K562 (cell line): ENCODE measurements around the gene RBBP7. TPM values are rescaled to one million over a fixed set of nuclear protein-coding genes. Genes with fewer than 3 reads are reported as not detected.

Experiments
- ATAC-seq: fragments of 200-7000 bp; cut with Tn5 transposase; 3 replicates; pipeline ENCODE4 v1.9.1; 2020; ENCODE audit warnings: moderate library complexity
- BruUV-seq: library from RNA; stranded (reverse); fragments of 400-500 nt; replicated peaks from 2 replicates; lab custom pipeline; 2021; lab: Mats Ljungman, UMichigan
- CTCF ChIA-PET: fragments of 300-600 bp; formaldehyde crosslinking; extraction: SDS; loops from one replicate; lab custom pipeline; 2021; ENCODE audit warnings: low intra/inter-chr PET ratio; lab: Yijun Ruan, JAX
- POLR2A ChIA-PET: fragments of 300-600, 350-650 bp; sonication (Branson Sonifier 250); formaldehyde crosslinking; extraction: SDS; loops from one replicate; lab custom pipeline; 2021; ENCODE audit warnings: antibody characterized with exemption, inconsistent platforms; lab: Yijun Ruan, JAX
- DNase-seq, 4 experiments: peaks; one replicate each; pipeline versions ENCODE4 v3.0.0 to v3.0.0-alpha.2; 2011 to 2018; ENCODE audit warnings: low spot score in 3 of 4, mixed read lengths in 3 of 4; ENCODE audit errors: extremely low read depth in 1 of 4
- FAIRE-seq: peaks from 2 replicates; lab custom pipeline; 2011; peaks lifted over from hg19 to GRCh38; lab: Jason Lieb, UNC
- H2AFZ ChIP-seq: 2 replicates; pipeline ENCODE4 v1.6.0; 2011; ENCODE audit warnings: low read depth, low read length, control low read depth, inconsistent platforms
- H3K27ac ChIP-seq: fragments of 200-600 bp; 3 replicates; pipeline ENCODE4 v1.8.0; 2011; ENCODE audit warnings: low read depth, mild to moderate bottlenecking, control low read depth, inconsistent platforms, low read length, moderate library complexity, mixed read lengths; ENCODE audit errors: extremely low read depth
- H3K27me3 ChIP-seq, 2 experiments: fragments of 300-600 bp in 1 of 2; 2 replicates in 1 of 2; 3 replicates in 1 of 2; pipeline versions ENCODE4 v1.6.0 to v1.8.0; 2011; ENCODE audit warnings: inconsistent platforms in 2 of 2, low read length in 2 of 2, mild to moderate bottlenecking in 1 of 2, mixed read lengths in 1 of 2, moderate library complexity in 1 of 2; ENCODE audit not compliant: control insufficient read depth in 2 of 2, insufficient read depth in 2 of 2
- H3K36me3 ChIP-seq: fragments of 300-600 bp; 3 replicates; pipeline ENCODE4 v1.8.0; 2011; ENCODE audit warnings: mild to moderate bottlenecking, low read length, inconsistent platforms; ENCODE audit not compliant: control insufficient read depth, insufficient read depth
- H3K4me1 ChIP-seq, 2 experiments: fragments of 200-600 bp in 1 of 2; replicated peaks in 1 of 2; 2 replicates in 1 of 2; 3 replicates in 1 of 2; pipeline versions ENCODE4 v1.5.1 to v1.8.0; 2011; ENCODE audit warnings: inconsistent platforms in 2 of 2, low read length in 2 of 2, mild to moderate bottlenecking in 1 of 2, mixed read lengths in 1 of 2, moderate library complexity in 1 of 2; ENCODE audit not compliant: control insufficient read depth in 2 of 2, insufficient read depth in 2 of 2
- H3K4me2 ChIP-seq: 2 replicates; pipeline ENCODE4 v1.6.1; 2011; ENCODE audit warnings: low read length, control low read depth, inconsistent platforms, mixed read lengths; ENCODE audit not compliant: insufficient read depth
- H3K4me3 ChIP-seq: fragments of 200-600 bp; sonication (generic), shearing (Covaris generic); 2 replicates; pipeline ENCODE4 v1.5.1; 2016; ENCODE audit warnings: control low read depth, inconsistent platforms
- H3K79me2 ChIP-seq: fragments of 200-600 bp; 3 replicates; pipeline ENCODE4 v1.8.0; 2011; ENCODE audit warnings: low read length, inconsistent platforms; ENCODE audit not compliant: control insufficient read depth, insufficient read depth
- H3K9ac ChIP-seq, 2 experiments: 2 replicates each; pipeline versions ENCODE4 v1.6.0 to v1.6.1; 2011; ENCODE audit warnings: low read depth in 2 of 2, low read length in 2 of 2, control low read depth in 1 of 2, inconsistent platforms in 1 of 2, mild to moderate bottlenecking in 1 of 2, mixed read lengths in 1 of 2; ENCODE audit not compliant: insufficient read depth in 1 of 2
- H3K9me1 ChIP-seq: one replicate; pipeline ENCODE4 v1.6.0; 2011; ENCODE audit warnings: inconsistent platforms, mild to moderate bottlenecking, low read length, moderate library complexity; ENCODE audit not compliant: control insufficient read depth, insufficient read depth
- H3K9me3 ChIP-seq: replicated peaks from 2 replicates; pipeline ENCODE4 v1.5.1; 2011; ENCODE audit warnings: low read depth, low read length, inconsistent platforms; ENCODE audit not compliant: control insufficient read depth, insufficient read depth
- H4K20me1 ChIP-seq: replicated peaks from 2 replicates; pipeline ENCODE4 v1.6.1; 2011; ENCODE audit warnings: low read length, inconsistent platforms, mixed read lengths; ENCODE audit not compliant: control insufficient read depth, insufficient read depth
- C11orf30 ChIP-seq: fragments of 450-650 bp; IDR thresholded peaks from 2 replicates; pipeline ENCODE4 v1.6.1; 2016; ENCODE audit warnings: low read depth, mild to moderate bottlenecking
- CXXC5 ChIP-seq: fragments of 250-450 bp; sonication (Bioruptor Pico); IDR thresholded peaks from 2 replicates; pipeline ENCODE4 v1.8.0; 2022; ENCODE audit warnings: inconsistent platforms, mild to moderate bottlenecking, moderate library complexity
- EHMT2 ChIP-seq: fragments of 450-650 bp; IDR thresholded peaks from 2 replicates; pipeline ENCODE4 v1.6.1; 2018; ENCODE audit warnings: antibody characterized with exemption
- KLF16 ChIP-seq: IDR thresholded peaks from 2 replicates; pipeline ENCODE4 v1.6.1; 2016; ENCODE audit warnings: antibody characterized with exemption
- MAFF ChIP-seq: IDR thresholded peaks from 2 replicates; pipeline ENCODE4 v1.6.1; 2012; ENCODE audit warnings: low read length, improper control_type of control experiment
- POLR2AphosphoS5 ChIP-seq: IDR thresholded peaks from 2 replicates; pipeline ENCODE4 v1.6.1; 2011; ENCODE audit warnings: mild to moderate bottlenecking, low read depth, low read length, moderate library complexity; ENCODE audit not compliant: control insufficient read depth, insufficient read depth
- RBM17 ChIP-seq: fragments of 200-400 bp; formaldehyde crosslinking; IDR thresholded peaks from 2 replicates; pipeline ENCODE4 v1.6.1; 2017; ENCODE audit warnings: low read depth, mild to moderate bottlenecking, low read length, borderline replicate concordance
- ZNF282 ChIP-seq: sonication (generic); formaldehyde crosslinking; IDR thresholded peaks from 2 replicates; pipeline ENCODE4 v1.8.1; 2023; ENCODE audit warnings: missing genetic modification reagents
- ZNF316 ChIP-seq: fragments of 450-650 bp; IDR thresholded peaks from 2 replicates; pipeline ENCODE4 v1.6.1; 2016
- ZNF699 ChIP-seq: fragments of 250-450 bp; sonication (Bioruptor Pico); IDR thresholded peaks from 2 replicates; pipeline ENCODE4 v1.8.0; 2021; ENCODE audit warnings: mild to moderate bottlenecking, moderate library complexity; ENCODE audit not compliant: insufficient replicate concordance
- WGBS: fragments of 100-300 bp; shearing (Covaris generic); methylation state at CpG from one replicate; pipeline ENCODE4 v1.1.6; 2016; ENCODE audit warnings: low coverage, mixed read lengths; ENCODE audit not compliant: insufficient coverage; ENCODE audit errors: missing lambda C conversion rate; 5-methylcytosine and 5-hydroxymethylcytosine counted together
- in situ Hi-C: fragments of 300-500 bp; cut with MboI; formaldehyde crosslinking; loops from 4 replicates; pipeline ENCODE4 v1.15.0; 2018; ENCODE audit warnings: inconsistent platforms, mixed read lengths
- intact Hi-C: fragments of 100-400 bp; cut with micrococcal nuclease; formaldehyde crosslinking; loops from 2 replicates; pipeline ENCODE4 v1.14.2; 2022
- polyA plus RNA-seq, 8 experiments: library from polyadenylated mRNA; depleted of rRNA in 4 of 8; stranded (reverse) in 5 of 8; unstranded in 3 of 8; fragments of >200 nt; fragmentation: Nextera tagmentation in 2 of 8; fragmentation: Illumina TruSeq in 1 of 8; extraction: Ambion mirVana in 2 of 8; extraction: Trizol in 1 of 8; gene quantifications; 2 replicates each; pipeline versions ENCODE4 v1.2.1 to v1.2.3, GENCODE V29; 2011 to 2014; ENCODE audit warnings: inconsistent platforms in 1 of 8, missing spikeins in 1 of 8
- total RNA-seq, 7 experiments: library from RNA; depleted of rRNA in 6 of 7; stranded (reverse); fragments of >200 nt in 6 of 7; fragmentation: Illumina TruSeq in 2 of 7; extraction: Trizol in 2 of 7; gene quantifications; 2 replicates each; pipeline versions ENCODE4 v1.2.1 to v1.2.3, GENCODE V29; 2011 to 2021; ENCODE audit warnings: low replicate concordance in 1 of 7
- TF ChIP-seq, protein P1 (sequence below): sonication (generic); formaldehyde crosslinking; IDR thresholded peaks from 2 replicates; pipeline ENCODE4 v1.8.1; 2023; ENCODE audit warnings: mild to moderate bottlenecking, missing genetic modification reagents

Gene RBBP7
- total and polyA plus RNA-seq, 9 of the 15 experiments (the other 6 are each of a cell fraction or from before 2014, with no cell fraction given): 79.0 to 364 (median 182) TPM

- intact Hi-C loops: no loop called here
- H3K36me3 ChIP-seq: no peaks in the 10 kb centered on the region
- in situ Hi-C loops: no loop called here
- H3K27ac ChIP-seq: no peak overlapping the region
- H2AFZ ChIP-seq: no peak overlapping the region
- 5% methylated on average over 4 of the region's 6 CpGs for WGBS
- no peaks in the 10 kb centered on the region for H3K9me1 ChIP-seq
- POLR2A ChIA-PET: no interaction called here
- TF ChIP-seq RBM17: no peak
- peak; percentile 17; the same call in 1 of the 2 replicates for TF ChIP-seq MAFF
- TF ChIP-seq ZNF699 (CRISPR knock-in tag): no peak
- peak; percentile 23; the same call in 1 of the 2 replicates for TF ChIP-seq C11orf30
- TF ChIP-seq ZNF282 (CRISPR knock-in tag): no peak
- TF ChIP-seq POLR2AphosphoS5: no peak
- TF ChIP-seq, protein P1, sequence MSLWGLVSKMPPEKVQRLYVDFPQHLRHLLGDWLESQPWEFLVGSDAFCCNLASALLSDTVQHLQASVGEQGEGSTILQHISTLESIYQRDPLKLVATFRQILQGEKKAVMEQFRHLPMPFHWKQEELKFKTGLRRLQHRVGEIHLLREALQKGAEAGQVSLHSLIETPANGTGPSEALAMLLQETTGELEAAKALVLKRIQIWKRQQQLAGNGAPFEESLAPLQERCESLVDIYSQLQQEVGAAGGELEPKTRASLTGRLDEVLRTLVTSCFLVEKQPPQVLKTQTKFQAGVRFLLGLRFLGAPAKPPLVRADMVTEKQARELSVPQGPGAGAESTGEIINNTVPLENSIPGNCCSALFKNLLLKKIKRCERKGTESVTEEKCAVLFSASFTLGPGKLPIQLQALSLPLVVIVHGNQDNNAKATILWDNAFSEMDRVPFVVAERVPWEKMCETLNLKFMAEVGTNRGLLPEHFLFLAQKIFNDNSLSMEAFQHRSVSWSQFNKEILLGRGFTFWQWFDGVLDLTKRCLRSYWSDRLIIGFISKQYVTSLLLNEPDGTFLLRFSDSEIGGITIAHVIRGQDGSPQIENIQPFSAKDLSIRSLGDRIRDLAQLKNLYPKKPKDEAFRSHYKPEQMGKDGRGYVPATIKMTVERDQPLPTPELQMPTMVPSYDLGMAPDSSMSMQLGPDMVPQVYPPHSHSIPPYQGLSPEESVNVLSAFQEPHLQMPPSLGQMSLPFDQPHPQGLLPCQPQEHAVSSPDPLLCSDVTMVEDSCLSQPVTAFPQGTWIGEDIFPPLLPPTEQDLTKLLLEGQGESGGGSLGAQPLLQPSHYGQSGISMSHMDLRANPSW (CRISPR knock-in tag): no peak
- no peak for TF ChIP-seq KLF16
- TF ChIP-seq CXXC5 (CRISPR knock-in tag): no peak
- peak; percentile 42 for TF ChIP-seq ZNF316
- TF ChIP-seq EHMT2: no peak
- H3K79me2 ChIP-seq: no peaks in the 10 kb centered on the region
- peaks cover 0 to 4% of the 10 kb centered on the region in 2 experiments; a peak in 3 of 5 replicates for H3K27me3 ChIP-seq
- FAIRE-seq (no peak), ATAC-seq (no peak), DNase-seq (no peak)
- H4K20me1 ChIP-seq: no peaks in the 10 kb centered on the region
- CTCF ChIA-PET: no interaction called here
- BruUV-seq: no TSS peak
- no peaks in the 10 kb centered on the region for H3K4me1 ChIP-seq
- H3K9me3 ChIP-seq: no peaks in the 10 kb centered on the region
- no peak overlapping the region for H3K4me2 ChIP-seq
- H3K9ac ChIP-seq: no peak overlapping the region
- no peak overlapping the region for H3K4me3 ChIP-seq
Observed at GRCh38 chrX:16917120-16917519, 47.0 kb upstream of the RBBP7 start.
